GM12801 (cell line): Measurements from ENCODE around the gene MACROD2.

Experiments used
- TF ChIP-seq, protein P1 (sequence below): IDR thresholded peaks from one replicate; pipeline ENCODE4 v1.5.1; 2011; ENCODE audit warnings: control low read depth; ENCODE audit not compliant: insufficient read length; ENCODE audit errors: extremely low read depth

Gene MACROD2

DNA sequence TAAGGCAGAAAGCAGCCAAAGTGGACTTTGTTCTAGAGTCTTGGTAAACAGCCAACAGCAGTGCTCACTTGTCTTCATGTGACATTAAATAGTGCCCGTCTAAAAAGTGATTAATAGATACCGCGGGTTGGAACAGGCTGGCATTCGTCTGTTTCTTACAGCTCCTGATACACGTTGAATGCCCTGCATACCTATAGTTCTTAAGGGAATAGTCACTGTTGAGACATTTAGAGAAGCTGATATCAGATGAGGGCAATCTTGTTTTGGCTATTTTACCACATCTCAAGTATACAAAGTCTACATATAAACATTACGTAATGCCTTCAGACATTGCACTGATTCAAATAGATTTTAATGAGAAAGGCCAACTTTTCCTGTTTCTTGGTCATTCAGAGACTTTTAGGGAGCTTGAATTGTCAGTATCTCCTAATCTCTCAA is 717.0 kb downstream of the MACROD2 start:
- TF ChIP-seq, protein P1, sequence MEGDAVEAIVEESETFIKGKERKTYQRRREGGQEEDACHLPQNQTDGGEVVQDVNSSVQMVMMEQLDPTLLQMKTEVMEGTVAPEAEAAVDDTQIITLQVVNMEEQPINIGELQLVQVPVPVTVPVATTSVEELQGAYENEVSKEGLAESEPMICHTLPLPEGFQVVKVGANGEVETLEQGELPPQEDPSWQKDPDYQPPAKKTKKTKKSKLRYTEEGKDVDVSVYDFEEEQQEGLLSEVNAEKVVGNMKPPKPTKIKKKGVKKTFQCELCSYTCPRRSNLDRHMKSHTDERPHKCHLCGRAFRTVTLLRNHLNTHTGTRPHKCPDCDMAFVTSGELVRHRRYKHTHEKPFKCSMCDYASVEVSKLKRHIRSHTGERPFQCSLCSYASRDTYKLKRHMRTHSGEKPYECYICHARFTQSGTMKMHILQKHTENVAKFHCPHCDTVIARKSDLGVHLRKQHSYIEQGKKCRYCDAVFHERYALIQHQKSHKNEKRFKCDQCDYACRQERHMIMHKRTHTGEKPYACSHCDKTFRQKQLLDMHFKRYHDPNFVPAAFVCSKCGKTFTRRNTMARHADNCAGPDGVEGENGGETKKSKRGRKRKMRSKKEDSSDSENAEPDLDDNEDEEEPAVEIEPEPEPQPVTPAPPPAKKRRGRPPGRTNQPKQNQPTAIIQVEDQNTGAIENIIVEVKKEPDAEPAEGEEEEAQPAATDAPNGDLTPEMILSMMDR: no peak

DNA sequence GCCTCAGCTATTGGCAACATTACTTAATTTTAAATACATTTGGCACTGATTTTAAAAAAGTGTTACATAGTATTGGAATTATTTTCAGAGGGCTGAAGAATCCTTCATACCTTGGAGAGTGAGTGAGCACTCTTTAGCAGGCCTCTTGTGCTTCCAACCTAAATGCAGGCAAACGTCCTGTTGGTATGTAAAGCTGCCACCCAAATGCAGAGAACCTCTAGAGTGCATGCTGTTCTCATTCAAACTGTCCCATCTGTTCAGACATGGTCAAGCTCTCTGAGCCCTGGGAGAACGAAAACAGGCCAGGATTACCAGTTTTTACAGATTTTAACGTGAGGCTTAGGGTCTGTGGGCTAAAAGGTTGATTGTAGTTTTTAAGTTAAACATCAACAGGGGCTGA is 720.1 kb downstream of the MACROD2 start:
- TF ChIP-seq, protein P1: no peak

DNA sequence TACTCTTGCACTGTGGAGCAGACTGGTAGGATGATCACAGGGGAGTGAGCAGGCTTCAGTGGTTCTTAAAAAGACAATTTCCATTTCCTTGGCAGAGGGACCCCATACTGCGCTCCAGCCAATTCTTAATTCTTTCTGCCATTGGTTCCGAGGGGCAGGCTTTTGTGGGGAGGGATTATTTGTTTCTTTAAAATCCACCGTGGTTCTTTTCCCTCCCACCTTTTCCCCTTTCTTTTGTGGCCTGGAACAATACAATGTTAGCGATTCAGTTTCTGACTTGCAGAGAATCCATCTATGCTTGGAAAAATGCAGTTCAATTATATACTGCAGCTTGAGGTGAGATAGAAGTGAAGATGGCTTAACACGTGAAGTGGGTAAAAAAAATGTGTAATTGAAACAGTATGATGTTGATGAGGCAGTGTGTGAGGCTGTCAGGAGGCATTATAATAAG is 721.1 kb downstream of the MACROD2 start:
- TF ChIP-seq, protein P1: no peak

DNA sequence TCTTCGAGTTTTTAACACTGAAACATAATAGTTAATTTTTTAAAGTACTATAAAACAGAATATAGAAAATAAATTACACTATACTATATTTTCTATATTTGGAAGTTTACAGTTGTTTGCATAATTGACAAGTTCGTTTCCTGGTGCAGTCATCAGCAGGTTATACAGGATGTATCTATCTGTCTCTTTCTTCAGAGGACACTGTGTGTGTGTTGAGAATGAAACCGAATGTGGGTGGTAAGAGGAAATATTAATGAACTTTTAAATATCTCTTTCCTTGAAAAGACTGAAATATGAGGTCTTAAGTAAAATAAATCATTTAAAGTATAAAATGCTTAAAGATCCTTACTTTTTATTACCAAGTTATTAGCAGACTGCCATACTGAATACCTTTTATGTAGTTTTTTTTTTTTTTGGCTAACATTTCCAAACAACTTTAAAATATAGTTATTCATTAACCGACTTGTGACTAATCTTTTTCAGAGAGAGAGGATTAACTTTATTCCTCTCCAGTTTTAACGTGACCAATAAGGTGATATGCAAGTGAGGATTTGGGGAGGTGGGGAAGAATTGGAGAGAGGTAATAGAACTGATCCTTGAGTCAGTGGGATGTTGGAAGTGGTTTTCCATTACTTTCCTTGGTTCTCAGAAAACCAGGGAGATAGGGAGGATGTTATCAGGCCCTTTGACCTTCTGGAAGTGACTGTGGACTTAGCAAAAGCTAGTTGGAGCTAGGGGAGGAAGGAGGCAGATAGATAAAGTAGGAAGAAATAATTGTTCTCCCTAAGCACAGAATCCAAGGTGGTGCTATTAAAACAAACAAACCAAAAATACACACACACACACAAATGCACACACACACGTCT is 722.1 kb downstream of the MACROD2 start:
- TF ChIP-seq, protein P1: no peak

DNA sequence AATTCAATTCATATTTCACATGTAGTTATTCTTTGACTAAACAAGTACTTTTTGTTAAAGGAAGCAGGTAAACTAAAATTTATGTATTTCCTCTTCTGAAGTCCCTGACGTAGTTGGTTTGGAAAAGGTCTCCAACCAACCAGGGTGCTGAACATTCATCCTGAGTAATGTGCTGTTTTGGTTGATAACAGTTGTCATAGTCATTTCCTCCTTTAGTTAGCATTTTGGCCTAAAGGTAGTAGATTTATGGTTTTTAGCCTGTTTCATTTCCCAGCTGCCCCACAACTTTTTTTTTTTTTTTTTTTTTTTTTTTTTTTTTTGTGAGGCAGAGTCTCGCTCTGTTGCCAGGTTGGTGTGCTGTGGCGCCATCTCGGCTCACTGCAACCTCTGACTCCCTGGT is 724.9 kb downstream of the MACROD2 start:
- TF ChIP-seq, protein P1: no peak

DNA sequence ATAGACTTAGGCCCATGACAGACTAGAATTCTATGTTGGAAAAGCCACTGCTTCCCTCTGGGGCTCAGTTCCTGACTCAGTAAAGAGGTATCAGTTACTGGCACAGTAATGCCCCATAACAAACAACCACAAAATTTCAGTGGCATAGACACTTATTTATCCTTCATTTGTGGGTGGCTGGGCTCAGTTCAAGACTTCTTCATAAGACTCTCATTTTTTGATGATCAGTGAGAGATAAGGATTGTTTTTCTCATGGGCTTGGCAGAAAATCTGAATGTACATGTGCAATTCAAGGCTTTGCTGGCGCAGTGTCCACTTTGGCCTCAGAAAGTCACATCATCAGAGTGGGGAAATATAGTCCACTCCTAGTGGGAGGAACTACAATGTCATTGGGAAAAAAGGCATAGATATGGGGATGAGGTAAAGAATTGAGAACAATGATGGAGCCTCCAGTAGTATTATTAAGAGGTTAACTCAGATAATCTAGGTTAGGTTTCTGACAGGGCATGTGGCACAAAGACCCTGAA is 726.7 kb downstream of the MACROD2 start:
- TF ChIP-seq, protein P1: no peak

DNA sequence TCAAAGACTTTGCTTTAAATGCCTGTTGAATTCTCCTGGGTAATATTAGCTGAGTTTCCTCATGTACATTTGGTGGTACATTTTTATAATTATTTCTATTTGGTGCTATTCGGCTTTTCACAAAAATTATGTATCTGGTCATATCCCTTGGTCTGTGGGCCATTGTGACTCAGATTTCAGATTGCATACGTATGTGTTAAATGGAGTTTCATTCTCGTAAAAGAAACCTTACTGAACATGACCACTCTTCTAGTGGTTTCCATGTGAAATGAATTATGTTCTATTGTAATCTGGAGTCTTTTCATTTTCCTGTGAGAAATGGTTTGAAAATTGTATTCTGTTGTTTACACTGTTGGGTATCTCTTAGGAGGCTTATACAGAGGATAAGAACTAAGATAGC is 728.3 kb downstream of the MACROD2 start:
- TF ChIP-seq, protein P1: no peak
